K562 (cell line): ENCODE results near the gene WDR20.

Experiments
- ASH1L ChIP-seq: fragments of 450-650 bp; IDR thresholded peaks from 2 replicates; pipeline ENCODE4 v1.6.1; 2018; ENCODE audit warnings: borderline replicate concordance, mild to moderate bottlenecking, low read depth; ENCODE audit not compliant: partially characterized antibody
- CTBP1 ChIP-seq: fragments of 450-650 bp; IDR thresholded peaks from 2 replicates; pipeline ENCODE4 v1.6.1; 2016; ENCODE audit warnings: borderline replicate concordance
- CTCF ChIP-seq, 3 experiments: IDR thresholded peaks in 2 of 3; conservative IDR thresholded peaks in 1 of 3; 2 replicates each; pipeline ENCODE4 v1.5.1; 2011 to 2012; ENCODE audit warnings: low read length in 3 of 3, mild to moderate bottlenecking in 3 of 3, control low read depth in 2 of 3, improper control_type of control experiment in 1 of 3, inconsistent platforms in 1 of 3, low read depth in 1 of 3, mixed read lengths in 1 of 3, moderate library complexity in 1 of 3; ENCODE audit not compliant: insufficient read depth in 2 of 3
- RAD21 ChIP-seq, 2 experiments: fragments of 250-450 bp in 1 of 2; fragments of 450-650 bp in 1 of 2; sonication (Bioruptor Pico) in 1 of 2; formaldehyde crosslinking in 1 of 2; IDR thresholded peaks in 1 of 2; conservative IDR thresholded peaks in 1 of 2; 2 replicates each; pipeline versions ENCODE4 v1.4.0 to v1.8.0; 2020 to 2022; ENCODE audit warnings: mild to moderate bottlenecking in 2 of 2, moderate library complexity in 1 of 2
- SIN3A ChIP-seq, 2 experiments: fragments of 150-350 bp in 1 of 2; IDR thresholded peaks; 2 replicates each; pipeline ENCODE4 v1.6.1; 2011 to 2016; ENCODE audit warnings: borderline replicate concordance in 2 of 2, low read depth in 2 of 2, low read length in 2 of 2, mild to moderate bottlenecking in 2 of 2, moderate library complexity in 2 of 2; ENCODE audit not compliant: control insufficient read depth in 1 of 2
- ZBTB33 ChIP-seq: sonication (generic); formaldehyde crosslinking; IDR thresholded peaks from 2 replicates; pipeline ENCODE4 v1.8.1; 2023; ENCODE audit warnings: mild to moderate bottlenecking, missing genetic modification reagents

GRCh38 chr14:102095871-102096568, 43.7 kb upstream of the WDR20 start:
- TF ChIP-seq RAD21 (CRISPR knock-in tag; conservative IDR thresholded peaks at IDR 0.05 in 1 of 2, IDR thresholded peaks at IDR 0.05 in 1 of 2) (no peak), SIN3A (IDR thresholded peaks at IDR 0.05; ENCODE audit: borderline replicate concordance in 2 of 2, control insufficient read depth in 1 of 2, low read depth in 2 of 2, low read length in 2 of 2) (no peak), CTCF (IDR thresholded peaks at IDR 0.05 in 2 of 3, conservative IDR thresholded peaks at IDR 0.05 in 1 of 3; ENCODE audit: insufficient read depth in 2 of 3, low read depth in 1 of 3, low read length in 3 of 3) (0 out of 6 replicates have a peak, but pooled peaks of 1 of the 3 experiments have one; percentile 8), CTBP1 (no peak), ASH1L (no peak), ZBTB33 (CRISPR knock-in tag) (no peak)
